K562 (cell line): ENCODE data around the gene ANKRD16. TPM values are rescaled to one million over a fixed set of nuclear protein-coding genes. Genes with fewer than 3 reads are reported as not detected.

Experiments
- CC2D1A ChIP-seq: fragments of 450-650 bp; IDR thresholded peaks from 2 replicates; pipeline ENCODE4 v1.6.1; 2017; ENCODE audit warnings: mild to moderate bottlenecking
- CSDE1 ChIP-seq, 2 experiments: fragments of 450-650 bp; IDR thresholded peaks; 2 replicates each; pipeline ENCODE4 v1.6.1; 2016; ENCODE audit warnings: mild to moderate bottlenecking in 1 of 2
- E4F1 ChIP-seq: fragments of 250-450 bp; sonication (Bioruptor Pico); IDR thresholded peaks from 2 replicates; pipeline ENCODE4 v1.5.0; 2021; ENCODE audit warnings: mild to moderate bottlenecking, borderline replicate concordance
- GTF2E2 ChIP-seq: fragments of 200-800 bp; sonication (Bioruptor generic); IDR thresholded peaks from 2 replicates; pipeline ENCODE4 v1.6.1; 2016; ENCODE audit warnings: missing genetic modification characterization, missing compliant biosample characterization
- HDAC2 ChIP-seq: fragments of 450-650 bp; IDR thresholded peaks from 2 replicates; pipeline ENCODE4 v1.6.1; 2016; ENCODE audit warnings: mild to moderate bottlenecking
- KDM1A ChIP-seq, 2 experiments: fragments of 450-650 bp; IDR thresholded peaks; 2 replicates each; pipeline ENCODE4 v1.6.1; 2016; ENCODE audit warnings: mild to moderate bottlenecking in 2 of 2
- L3MBTL2 ChIP-seq: fragments of 450-650 bp; IDR thresholded peaks from 2 replicates; pipeline ENCODE4 v1.6.1; 2016; ENCODE audit warnings: mild to moderate bottlenecking, moderate library complexity
- MAZ ChIP-seq, 2 experiments: fragments of 450-650 bp in 1 of 2; sonication (generic) in 1 of 2; formaldehyde crosslinking; IDR thresholded peaks in 1 of 2; conservative IDR thresholded peaks in 1 of 2; 2 replicates each; pipeline versions ENCODE4 v1.4.0 to v1.5.0; 2020; ENCODE audit warnings: mild to moderate bottlenecking in 1 of 2, missing genetic modification reagents in 1 of 2
- NR0B1 ChIP-seq: fragments of 450-650 bp; IDR thresholded peaks from one replicate; pipeline ENCODE4 v1.6.1; 2018; ENCODE audit warnings: mild to moderate bottlenecking, moderate library complexity; ENCODE audit not compliant: partially characterized antibody
- OTX1 ChIP-seq: fragments of 450-650 bp; formaldehyde crosslinking; IDR thresholded peaks from 2 replicates; pipeline ENCODE4 v1.4.0; 2022; ENCODE audit warnings: mild to moderate bottlenecking
- PATZ1 ChIP-seq: fragments of 250-450 bp; sonication (Bioruptor Pico); IDR thresholded peaks from 2 replicates; pipeline ENCODE4 v1.5.0; 2020; ENCODE audit warnings: mild to moderate bottlenecking, borderline replicate concordance
- PREB ChIP-seq: sonication (generic); formaldehyde crosslinking; IDR thresholded peaks from 2 replicates; pipeline ENCODE4 v1.8.1; 2023; ENCODE audit warnings: mild to moderate bottlenecking, missing genetic modification reagents
- SAFB ChIP-seq: fragments of 200-400 bp; formaldehyde crosslinking; IDR thresholded peaks from 2 replicates; pipeline ENCODE4 v1.6.1; 2017; ENCODE audit warnings: low read depth, low read length, borderline replicate concordance
- SREBF2 ChIP-seq: sonication (generic); formaldehyde crosslinking; IDR thresholded peaks from 2 replicates; pipeline ENCODE4 v1.4.0; 2020; ENCODE audit warnings: mild to moderate bottlenecking, missing genetic modification reagents
- ZBTB9 ChIP-seq: fragments of 450-650 bp; formaldehyde crosslinking; IDR thresholded peaks from 2 replicates; pipeline ENCODE4 v1.4.0; 2020; ENCODE audit warnings: mild to moderate bottlenecking, moderate library complexity
- ZNF134 ChIP-seq: fragments of 250-450 bp; sonication (Bioruptor Pico); conservative IDR thresholded peaks from 2 replicates; pipeline ENCODE4 v1.4.0; 2020
- ZNF24 ChIP-seq: fragments of 450-650 bp; IDR thresholded peaks from 2 replicates; pipeline ENCODE4 v1.6.1; 2016
- ZNF584 ChIP-seq: fragments of 200-800 bp; sonication (Bioruptor generic); IDR thresholded peaks from 2 replicates; pipeline ENCODE4 v1.6.1; 2016; ENCODE audit warnings: low read depth, mild to moderate bottlenecking, missing genetic modification characterization, missing compliant biosample characterization
- polyA plus RNA-seq, 8 experiments: library from polyadenylated mRNA; depleted of rRNA in 4 of 8; stranded (reverse) in 5 of 8; unstranded in 3 of 8; fragments of >200 nt; fragmentation: Nextera tagmentation in 2 of 8; fragmentation: Illumina TruSeq in 1 of 8; extraction: Ambion mirVana in 2 of 8; extraction: Trizol in 1 of 8; gene quantifications; 2 replicates each; pipeline versions ENCODE4 v1.2.1 to v1.2.3, GENCODE V29; 2011 to 2014; ENCODE audit warnings: inconsistent platforms in 1 of 8, missing spikeins in 1 of 8
- total RNA-seq, 7 experiments: library from RNA; depleted of rRNA in 6 of 7; stranded (reverse); fragments of >200 nt in 6 of 7; fragmentation: Illumina TruSeq in 2 of 7; extraction: Trizol in 2 of 7; gene quantifications; 2 replicates each; pipeline versions ENCODE4 v1.2.1 to v1.2.3, GENCODE V29; 2011 to 2021; ENCODE audit warnings: low replicate concordance in 1 of 7

Gene ANKRD16
- total and polyA plus RNA-seq, 9 of the 15 experiments (the other 6 are each of a cell fraction or from before 2014, with no cell fraction given) = 1.5 to 16.0 (median 9.5) TPM

- TF ChIP-seq PREB (CRISPR knock-in tag) (no peak), HDAC2 (0 out of 2 replicates have a peak, but pooled peaks have one; percentile 15), E4F1 (no peak), GTF2E2 (tag) (no peak), CC2D1A (no peak), SAFB (no peak), ZNF24 (no peak), SREBF2 (CRISPR knock-in tag) (no peak), CSDE1 (IDR thresholded peaks at IDR 0.05) (peak in 1 of 2 experiments; percentile 36; a peak in 1 of 4 replicates), ZNF134 (CRISPR knock-in tag) (0 out of 2 replicates have a peak, but pooled peaks have one; percentile 7), ZBTB9 (CRISPR knock-in tag) (no peak), NR0B1 (no peak), MAZ (CRISPR knock-in tag; conservative IDR thresholded peaks at IDR 0.05 in 1 of 2, IDR thresholded peaks at IDR 0.05 in 1 of 2) (no peak), KDM1A (IDR thresholded peaks at IDR 0.05) (peak; percentile 74 to 76), OTX1 (CRISPR knock-in tag) (no peak), L3MBTL2 (peak; percentile 93), ZNF584 (CRISPR knock-in tag) (no peak), PATZ1 (CRISPR knock-in tag) (0 out of 2 replicates have a peak, but pooled peaks have one; percentile 34)
Observed at GRCh38 chr10:5814110-5815107, 75.3 kb downstream of the ANKRD16 start (continued).
